SU-DHL-6 (cell line): ENCODE measurements around the gene DDX4.

ENCODE experiments used
- H2AFZ ChIP-seq: fragments of 200-600 bp; sonication (generic); 2 replicates; pipeline ENCODE4 v1.6.1; 2014; ENCODE audit warnings: low read depth, mild to moderate bottlenecking, moderate library complexity, mixed read lengths, antibody characterized with exemption, low read length; ENCODE audit not compliant: severe bottlenecking
- H3F3A ChIP-seq: fragments of 200-600 bp; shearing (Covaris generic); 2 replicates; pipeline ENCODE4 v1.6.0; 2016; ENCODE audit warnings: antibody characterized with exemption, mild to moderate bottlenecking; ENCODE audit not compliant: insufficient read depth
- H3K27ac ChIP-seq: fragments of 200-600 bp; sonication (generic); 2 replicates; pipeline ENCODE4 v1.5.1; 2016; ENCODE audit warnings: low read depth, mild to moderate bottlenecking, low read length, moderate library complexity, mixed read lengths
- H3K27me3 ChIP-seq: fragments of 200-600 bp; sonication (generic), shearing (Covaris generic); 2 replicates; pipeline ENCODE4 v1.6.0; 2014; ENCODE audit warnings: mild to moderate bottlenecking, low read length
- H3K36me3 ChIP-seq: fragments of 200-600 bp; sonication (generic); 2 replicates; pipeline ENCODE4 v1.6.1; 2014; ENCODE audit warnings: mild to moderate bottlenecking, low read length, mixed read lengths
- H3K4me2 ChIP-seq: fragments of 300-600, 200-600 bp; shearing (Covaris generic), sonication (generic); 2 replicates; pipeline ENCODE4 v1.6.0; 2014; ENCODE audit warnings: low read length, low read depth, mild to moderate bottlenecking; ENCODE audit not compliant: poor library complexity, severe bottlenecking
- H3K4me3 ChIP-seq: fragments of 200-600 bp; sonication (generic); 2 replicates; pipeline ENCODE4 v1.5.1; 2014; ENCODE audit warnings: antibody characterized with exemption, low read length, mild to moderate bottlenecking, mixed read lengths; ENCODE audit not compliant: insufficient read depth, poor library complexity, severe bottlenecking
- H3K79me2 ChIP-seq: fragments of 200-600 bp; sonication (generic); 2 replicates; pipeline ENCODE4 v1.6.1; 2014; ENCODE audit warnings: mild to moderate bottlenecking, low read length, moderate library complexity; ENCODE audit not compliant: insufficient read depth
- H3K9ac ChIP-seq: fragments of 200-600 bp; sonication (generic); 2 replicates; pipeline ENCODE4 v1.7.0; 2014; ENCODE audit warnings: mild to moderate bottlenecking, low read length
- H3K9me2 ChIP-seq: fragments of 200-600 bp; sonication (generic); replicated peaks from 2 replicates; pipeline ENCODE4 v1.6.1; 2014; ENCODE audit warnings: low read length; ENCODE audit not compliant: insufficient read depth
- H3K9me3 ChIP-seq: fragments of 200-600 bp; sonication (generic); 2 replicates; pipeline ENCODE4 v1.6.1; 2014; ENCODE audit warnings: low read length, mixed read lengths; ENCODE audit not compliant: insufficient read depth
- H4K20me1 ChIP-seq: fragments of 200-600 bp; sonication (generic); 2 replicates; pipeline ENCODE4 v1.6.1; 2014; ENCODE audit warnings: low read depth, mild to moderate bottlenecking, antibody characterized with exemption, low read length, moderate library complexity, mixed read lengths
- EZH2phosphoT487 ChIP-seq: fragments of 200-600 bp; sonication (generic), shearing (Covaris generic); conservative IDR thresholded peaks from 2 replicates; pipeline ENCODE4 v1.6.1; 2018; ENCODE audit warnings: mild to moderate bottlenecking, antibody characterized with exemption, low read length, moderate library complexity, mixed read lengths
- TF ChIP-seq, protein P1 (sequence below): fragments of 200-600 bp; sonication (generic); IDR thresholded peaks from one replicate; pipeline ENCODE4 v1.5.1; 2017; ENCODE audit warnings: antibody characterized with exemption, mild to moderate bottlenecking, low read length, moderate library complexity; ENCODE audit not compliant: insufficient read depth, poor library complexity, severe bottlenecking

Gene DDX4

DNA sequence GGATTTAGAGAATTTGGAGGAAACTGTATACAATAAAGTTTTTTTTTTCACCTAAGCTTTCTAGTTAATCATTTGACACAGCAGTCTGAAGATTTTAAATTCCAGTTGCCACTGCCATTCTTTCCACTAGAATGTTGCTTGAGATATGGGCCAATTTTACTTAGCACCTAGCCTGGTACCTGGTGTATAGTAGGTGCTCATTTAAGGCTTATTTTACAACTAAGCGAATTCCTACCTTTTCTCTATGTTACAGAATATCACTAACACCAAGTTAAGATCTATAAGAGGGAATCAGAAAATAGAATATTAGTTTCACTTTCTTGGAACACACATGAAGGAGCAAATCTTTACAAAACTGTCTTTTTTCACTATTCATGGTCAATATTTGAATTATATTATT lies 3.2 kb upstream of the DDX4 start:
- Histone ChIP-seq H3K4me2 (no peak overlapping the region), H3K4me3 (no peak overlapping the region), H4K20me1 (no peaks in the 10 kb centered on the region), H3K9me2 (no peaks in the 10 kb centered on the region), H2AFZ (no peak overlapping the region), H3K79me2 (no peaks in the 10 kb centered on the region), H3K27ac (no peak overlapping the region), H3K9ac (no peak overlapping the region), H3K9me3 (no peaks in the 10 kb centered on the region), H3F3A (no peaks in the 10 kb centered on the region), H3K36me3 (no peaks in the 10 kb centered on the region), H3K27me3 (no peaks in the 10 kb centered on the region)
- TF ChIP-seq EZH2phosphoT487: no peak
- TF ChIP-seq, protein P1, sequence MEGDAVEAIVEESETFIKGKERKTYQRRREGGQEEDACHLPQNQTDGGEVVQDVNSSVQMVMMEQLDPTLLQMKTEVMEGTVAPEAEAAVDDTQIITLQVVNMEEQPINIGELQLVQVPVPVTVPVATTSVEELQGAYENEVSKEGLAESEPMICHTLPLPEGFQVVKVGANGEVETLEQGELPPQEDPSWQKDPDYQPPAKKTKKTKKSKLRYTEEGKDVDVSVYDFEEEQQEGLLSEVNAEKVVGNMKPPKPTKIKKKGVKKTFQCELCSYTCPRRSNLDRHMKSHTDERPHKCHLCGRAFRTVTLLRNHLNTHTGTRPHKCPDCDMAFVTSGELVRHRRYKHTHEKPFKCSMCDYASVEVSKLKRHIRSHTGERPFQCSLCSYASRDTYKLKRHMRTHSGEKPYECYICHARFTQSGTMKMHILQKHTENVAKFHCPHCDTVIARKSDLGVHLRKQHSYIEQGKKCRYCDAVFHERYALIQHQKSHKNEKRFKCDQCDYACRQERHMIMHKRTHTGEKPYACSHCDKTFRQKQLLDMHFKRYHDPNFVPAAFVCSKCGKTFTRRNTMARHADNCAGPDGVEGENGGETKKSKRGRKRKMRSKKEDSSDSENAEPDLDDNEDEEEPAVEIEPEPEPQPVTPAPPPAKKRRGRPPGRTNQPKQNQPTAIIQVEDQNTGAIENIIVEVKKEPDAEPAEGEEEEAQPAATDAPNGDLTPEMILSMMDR: no peak

DNA sequence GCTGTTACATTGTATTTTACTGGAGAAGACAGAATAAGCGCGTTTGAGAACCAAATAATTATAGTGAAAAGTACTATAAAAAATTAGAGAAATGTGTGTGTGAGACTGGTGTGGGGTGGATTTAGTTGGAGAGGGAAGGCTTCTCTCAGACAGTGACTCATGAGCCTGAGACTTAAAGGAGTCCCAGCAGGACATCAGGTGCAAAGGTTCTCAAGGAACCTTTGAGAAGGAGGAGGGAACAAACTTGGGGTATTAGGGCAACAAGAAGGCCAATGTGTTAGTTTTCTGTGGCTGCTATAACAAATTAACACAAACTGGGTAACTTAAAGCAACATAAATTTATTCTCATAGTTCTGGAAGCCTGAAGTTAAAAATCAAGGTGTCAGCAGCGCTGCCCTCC lies 4.9 kb downstream of the DDX4 start:
- no peak overlapping the region for H3K4me3 ChIP-seq
- H3K79me2 ChIP-seq: no peaks in the 10 kb centered on the region
- no peak overlapping the region for H3K27ac ChIP-seq
- no peaks in the 10 kb centered on the region for H3F3A ChIP-seq
- no peaks in the 10 kb centered on the region for H3K36me3 ChIP-seq
- TF ChIP-seq, protein P1: no peak
- H3K27me3 ChIP-seq: no peaks in the 10 kb centered on the region
- no peaks in the 10 kb centered on the region for H4K20me1 ChIP-seq
- no peaks in the 10 kb centered on the region for H3K9me2 ChIP-seq
- no peak overlapping the region for H2AFZ ChIP-seq
- H3K9ac ChIP-seq: no peak overlapping the region
- H3K4me2 ChIP-seq: no peak overlapping the region
- no peaks in the 10 kb centered on the region for H3K9me3 ChIP-seq

DNA sequence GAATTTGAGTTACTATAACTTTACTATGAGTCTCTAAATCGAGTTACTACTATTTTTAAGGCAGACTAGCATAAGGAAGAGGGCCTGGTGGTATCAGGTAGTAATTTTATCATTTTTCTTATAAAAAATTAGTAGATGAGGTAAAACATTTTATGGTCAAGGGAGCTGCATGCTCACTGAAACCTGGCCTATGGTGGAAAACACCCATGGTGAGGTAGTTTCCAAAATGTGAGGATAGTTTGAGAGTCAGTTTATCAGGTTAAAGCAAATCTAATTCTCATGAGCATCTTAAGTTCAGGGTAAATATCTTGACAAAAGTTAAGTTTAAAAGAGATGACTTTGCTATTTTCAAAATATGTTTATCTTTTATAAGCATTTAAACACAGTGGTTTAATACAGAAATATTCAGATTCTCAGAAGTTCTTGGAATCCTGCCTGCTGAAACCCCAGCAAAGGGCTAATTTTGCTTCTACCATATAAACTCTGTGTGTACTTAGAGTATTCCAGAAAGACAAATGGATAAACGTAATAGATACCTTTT lies 10.0 kb downstream of the DDX4 start:
- Histone ChIP-seq H3K4me3 (no peak overlapping the region), H3K9me3 (no peaks in the 10 kb centered on the region), H2AFZ (no peak overlapping the region), H3K9me2 (no peaks in the 10 kb centered on the region), H3K27me3 (no peaks in the 10 kb centered on the region), H3K36me3 (no peaks in the 10 kb centered on the region), H3K9ac (no peak overlapping the region), H4K20me1 (no peaks in the 10 kb centered on the region), H3K4me2 (no peak overlapping the region), H3F3A (no peaks in the 10 kb centered on the region), H3K79me2 (no peaks in the 10 kb centered on the region), H3K27ac (no peak overlapping the region)
- TF ChIP-seq, protein P1: no peak
- no peak for TF ChIP-seq EZH2phosphoT487

DNA sequence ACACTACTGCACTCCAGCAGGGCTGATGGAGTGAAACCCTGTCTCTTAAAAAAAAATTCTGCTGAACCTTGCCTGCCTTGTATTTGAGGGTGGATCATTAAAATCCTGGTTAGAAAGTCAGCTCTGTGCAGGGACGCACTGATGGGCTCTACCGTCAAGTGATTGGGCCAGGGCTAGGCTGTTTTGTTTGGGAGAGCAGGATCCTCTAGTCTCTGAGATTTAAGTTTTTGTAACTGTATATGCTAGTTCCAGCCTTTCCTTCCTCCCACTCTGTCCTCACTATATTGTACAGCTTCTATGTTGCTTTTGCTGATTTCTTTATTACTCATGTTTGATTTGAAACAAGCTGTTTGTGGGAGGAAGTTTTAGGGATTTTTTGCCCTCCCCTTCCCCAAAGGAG lies 11.5 kb downstream of the DDX4 start:
- Histone ChIP-seq H3F3A (no peaks in the 10 kb centered on the region), H3K9me2 (no peaks in the 10 kb centered on the region), H3K27me3 (no peaks in the 10 kb centered on the region), H3K36me3 (no peaks in the 10 kb centered on the region), H3K4me2 (no peak overlapping the region), H3K79me2 (no peaks in the 10 kb centered on the region), H3K27ac (no peak overlapping the region), H3K9me3 (no peaks in the 10 kb centered on the region), H3K4me3 (no peak overlapping the region), H4K20me1 (no peaks in the 10 kb centered on the region), H3K9ac (no peak overlapping the region), H2AFZ (no peak overlapping the region)
- no peak for TF ChIP-seq EZH2phosphoT487
- TF ChIP-seq, protein P1: no peak
